Middle frontal gyrus (tissue), 1 donor: ENCODE data around the gene DUSP8.

Source experiments
- DNase-seq: peaks from one replicate; pipeline ENCODE4 v3.0.0-alpha.2; 2015; ENCODE audit warnings: low spot score; ENCODE audit errors: extremely low spot score

DUSP8 gene

GRCh38 chr11:1566381-1567051, 5.6 kb downstream of the DUSP8 start:
- no peak for DNase-seq

DNA sequence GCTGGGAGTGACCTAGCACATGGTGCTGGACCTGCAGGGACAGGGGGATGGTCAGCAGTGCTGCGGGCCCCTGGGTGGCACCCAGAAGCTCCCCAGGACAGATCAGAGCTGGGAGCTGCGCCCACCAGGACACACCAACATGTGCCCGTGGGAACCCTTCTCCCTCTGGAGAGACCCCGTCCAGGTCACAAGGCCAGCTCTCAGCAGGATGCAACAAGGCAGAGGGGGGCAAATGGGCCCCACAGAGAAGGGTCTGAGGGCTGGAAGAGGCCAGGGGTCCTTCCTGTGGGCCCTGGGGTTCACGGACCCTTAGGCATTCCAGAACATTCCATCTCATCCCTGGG, 6.2 kb downstream of the DUSP8 start:
- DNase-seq = no peak

DNA sequence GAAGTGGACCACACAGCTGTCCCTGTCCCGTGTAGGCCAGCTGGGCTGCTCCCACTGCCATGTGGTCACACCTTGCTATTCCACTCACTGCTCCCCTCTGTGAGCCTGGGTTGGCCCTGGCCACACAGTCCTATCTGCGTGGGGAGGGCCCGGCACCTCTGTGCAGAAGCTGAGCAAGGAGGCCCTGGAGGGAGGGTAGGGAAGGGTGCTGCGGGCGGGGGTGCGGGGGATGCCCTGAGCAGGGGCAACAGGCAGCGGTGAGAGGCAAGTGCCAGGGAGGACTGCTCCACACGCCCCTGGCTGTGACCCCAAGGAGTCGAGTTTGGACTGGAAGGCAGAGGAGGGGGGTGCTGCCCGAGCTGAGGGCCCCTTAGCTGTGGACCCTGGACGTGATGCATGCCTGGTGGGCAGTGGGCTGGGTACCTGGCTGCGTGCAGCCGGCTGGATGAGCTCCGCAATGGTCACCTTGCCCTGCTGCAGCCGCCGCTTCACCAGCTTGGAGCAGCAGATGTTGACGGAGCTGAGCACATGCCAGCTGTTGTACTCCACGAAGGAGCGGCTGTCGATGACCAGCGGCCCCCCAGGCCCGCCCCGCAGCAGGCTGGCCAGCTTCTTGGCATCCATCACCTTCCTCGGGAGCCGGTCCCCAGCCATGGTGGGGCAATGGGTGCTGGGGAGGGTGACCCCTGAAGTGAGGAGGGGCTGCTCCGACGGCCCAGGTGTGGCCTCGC, 6.7 kb downstream of the DUSP8 start:
- no peak for DNase-seq

GRCh38 chr11:1564535-1565172, 7.4 kb downstream of the DUSP8 start:
- DNase-seq = no peak

GRCh38 chr11:1563697-1564534, 8.2 kb downstream of the DUSP8 start:
- no peak for DNase-seq

DNA sequence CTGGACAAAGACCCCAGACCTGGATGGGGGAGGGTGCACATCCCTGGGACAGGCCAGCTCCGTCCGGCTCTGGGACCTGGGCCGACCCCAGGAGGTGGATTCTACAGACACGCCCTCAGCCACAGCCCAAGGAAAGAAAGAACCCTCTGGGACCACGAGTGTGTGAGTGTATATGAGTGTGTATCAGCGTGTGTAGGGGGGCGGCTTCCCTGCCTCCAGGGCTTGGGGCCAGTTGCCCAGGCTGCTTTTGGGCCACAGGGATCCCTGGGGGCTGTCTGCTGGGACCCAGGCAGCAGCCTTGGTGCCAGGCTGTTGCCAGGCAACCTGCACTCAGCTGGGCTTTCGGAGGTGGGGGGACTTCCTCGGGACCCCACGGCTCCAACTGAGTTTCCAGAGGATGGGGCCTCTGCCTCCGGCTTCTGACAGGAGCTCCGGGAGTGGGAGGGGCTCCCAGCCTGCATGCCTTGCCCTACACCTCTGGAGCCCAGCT, 8.9 kb downstream of the DUSP8 start:
- DNase-seq = no peak

- DNase-seq = no peak
Observed at GRCh38 chr11:1562469-1563148, 9.5 kb downstream of the DUSP8 start.

DNA sequence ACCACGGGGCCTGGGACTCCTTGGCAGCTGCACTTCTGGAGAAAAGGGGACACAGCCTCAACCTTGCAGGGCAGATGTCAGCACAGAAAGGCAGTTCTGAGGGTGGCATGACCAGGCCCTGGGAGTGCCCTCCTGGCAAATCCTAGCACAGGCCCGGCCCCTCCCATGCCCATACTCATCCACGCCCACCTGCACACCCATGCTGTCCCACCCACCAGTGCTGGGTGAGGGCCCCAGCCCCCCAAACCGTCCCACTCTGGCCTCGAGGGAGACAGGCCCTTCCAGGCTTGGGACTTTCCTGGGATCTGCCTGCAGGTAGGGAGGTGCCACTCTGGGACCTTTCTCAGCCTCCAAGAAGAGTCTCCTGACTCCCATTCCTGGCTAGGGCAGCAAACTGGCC, 10.1 kb downstream of the DUSP8 start:
- DNase-seq = no peak

- no peak for DNase-seq
Observed at GRCh38 chr11:1561266-1561665, 10.8 kb downstream of the DUSP8 start.

DNA sequence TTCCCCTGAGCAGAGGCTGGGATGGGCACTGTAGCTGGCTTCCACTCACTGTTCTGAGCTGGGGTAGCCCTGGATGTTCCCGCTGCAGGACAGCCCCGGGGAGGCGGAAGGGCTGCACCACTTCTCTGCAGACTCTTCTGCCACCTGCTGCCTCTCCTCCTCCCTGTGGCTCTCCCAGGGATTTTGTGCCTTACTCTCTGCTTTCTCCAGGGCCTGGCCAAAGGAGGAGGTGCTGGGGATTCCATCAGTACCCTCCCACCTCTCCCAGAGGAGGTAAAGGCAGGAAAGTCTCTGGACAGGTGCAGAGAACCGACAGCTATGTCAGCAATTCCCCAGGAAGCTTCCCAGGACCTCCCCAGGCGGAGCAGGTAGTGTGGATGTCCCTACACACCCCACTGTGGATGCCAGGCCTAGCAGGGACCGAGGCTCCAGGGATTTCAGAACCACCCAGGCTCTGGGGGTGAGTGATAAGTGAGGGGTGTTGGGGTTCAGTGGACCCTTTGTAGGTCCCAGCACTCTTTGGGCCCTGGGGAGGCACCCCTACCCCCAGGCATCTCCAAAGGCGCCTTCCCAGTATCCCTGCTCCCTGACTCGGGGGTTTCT, 11.3 kb downstream of the DUSP8 start:
- DNase-seq = no peak

GRCh38 chr11:1560002-1560648, 11.9 kb downstream of the DUSP8 start:
- DNase-seq = no peak

DNA sequence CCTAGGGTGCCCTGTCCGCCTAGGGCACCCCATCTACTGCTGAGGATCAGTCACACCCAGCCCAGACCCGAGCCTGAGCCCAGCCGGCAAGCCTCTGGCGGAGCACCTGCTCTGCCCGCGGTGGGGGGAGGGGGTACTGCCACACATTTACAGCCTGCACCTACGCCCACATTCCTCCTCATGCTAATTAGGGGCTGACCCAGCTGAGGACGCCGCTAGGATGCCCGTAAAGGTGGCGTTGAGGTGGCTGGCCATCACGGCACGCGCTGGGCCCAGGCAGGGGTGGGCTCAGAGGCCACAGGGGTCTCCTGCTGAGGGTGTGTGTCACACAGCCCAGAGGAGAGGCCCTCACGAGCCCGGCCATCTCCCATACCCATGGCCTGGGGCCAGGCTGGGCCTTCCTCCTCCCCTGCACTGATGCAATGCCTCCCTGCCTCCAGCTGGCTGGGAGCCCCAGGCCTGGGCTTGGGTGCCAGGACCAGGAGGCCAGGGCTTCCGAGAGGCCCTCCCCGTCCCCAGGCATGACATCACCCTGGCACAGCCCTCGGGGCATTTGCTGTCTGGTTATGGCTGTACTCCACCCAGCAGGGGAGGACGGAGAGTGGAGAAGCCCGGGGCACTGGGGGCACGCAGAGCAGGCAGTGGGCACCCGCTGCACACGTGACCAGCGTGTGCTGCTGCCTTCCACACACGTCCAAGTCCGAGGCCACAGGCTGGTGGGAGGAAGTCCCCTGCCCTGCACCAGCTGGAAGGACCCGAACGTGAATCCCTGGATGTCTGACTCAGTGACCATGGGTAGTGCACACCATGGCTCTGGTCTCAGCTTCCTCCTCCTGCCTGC, 12.7 kb downstream of the DUSP8 start:
- DNase-seq = peak; percentile 82

GRCh38 chr11:1558775-1559110, 13.3 kb downstream of the DUSP8 start:
- no peak for DNase-seq

- DNase-seq = no peak
Observed at GRCh38 chr11:1557904-1558774, 13.9 kb downstream of the DUSP8 start.

DNA sequence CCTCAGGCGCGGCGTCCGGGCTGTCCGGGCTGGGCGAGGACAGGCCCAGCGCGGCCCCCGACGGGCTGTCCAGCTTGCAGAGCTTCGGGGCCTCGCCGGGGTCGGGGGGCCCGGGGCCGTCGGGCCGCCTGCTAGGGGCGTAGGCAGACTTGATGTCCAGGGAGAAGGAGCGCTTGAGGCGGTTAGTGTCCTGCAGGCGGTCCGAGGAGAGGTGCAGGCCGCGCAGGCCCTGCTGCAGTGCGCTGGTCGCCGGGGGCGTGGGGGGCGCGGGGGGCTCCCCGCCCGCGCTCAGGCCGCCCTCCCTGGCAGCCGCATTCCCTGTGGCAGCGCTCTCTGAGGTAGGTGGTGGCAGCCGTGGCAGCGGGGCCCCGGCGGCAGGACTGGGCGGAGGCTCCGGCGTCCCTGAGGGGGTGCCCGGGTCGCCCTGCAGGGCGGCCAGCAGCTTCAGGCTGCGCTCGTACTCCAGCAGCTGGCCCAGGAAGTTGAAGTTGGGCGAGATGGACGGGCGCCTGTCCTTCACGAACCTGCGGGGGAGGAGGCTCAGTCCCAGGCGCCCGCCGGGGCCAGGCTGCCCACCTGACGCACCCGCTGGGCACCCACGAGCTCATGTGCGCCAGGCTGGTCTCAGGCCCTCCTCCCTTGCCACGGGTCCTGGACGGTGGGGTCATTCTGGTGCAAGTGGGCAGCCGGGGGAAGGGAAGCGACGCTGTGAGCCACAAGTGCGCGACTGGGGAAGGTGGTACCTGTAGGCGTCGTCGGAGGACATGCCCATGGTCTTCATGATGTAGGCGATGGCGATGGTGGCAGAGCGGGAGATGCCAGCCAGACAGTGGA, 14.8 kb downstream of the DUSP8 start:
- DNase-seq = no peak

DNA sequence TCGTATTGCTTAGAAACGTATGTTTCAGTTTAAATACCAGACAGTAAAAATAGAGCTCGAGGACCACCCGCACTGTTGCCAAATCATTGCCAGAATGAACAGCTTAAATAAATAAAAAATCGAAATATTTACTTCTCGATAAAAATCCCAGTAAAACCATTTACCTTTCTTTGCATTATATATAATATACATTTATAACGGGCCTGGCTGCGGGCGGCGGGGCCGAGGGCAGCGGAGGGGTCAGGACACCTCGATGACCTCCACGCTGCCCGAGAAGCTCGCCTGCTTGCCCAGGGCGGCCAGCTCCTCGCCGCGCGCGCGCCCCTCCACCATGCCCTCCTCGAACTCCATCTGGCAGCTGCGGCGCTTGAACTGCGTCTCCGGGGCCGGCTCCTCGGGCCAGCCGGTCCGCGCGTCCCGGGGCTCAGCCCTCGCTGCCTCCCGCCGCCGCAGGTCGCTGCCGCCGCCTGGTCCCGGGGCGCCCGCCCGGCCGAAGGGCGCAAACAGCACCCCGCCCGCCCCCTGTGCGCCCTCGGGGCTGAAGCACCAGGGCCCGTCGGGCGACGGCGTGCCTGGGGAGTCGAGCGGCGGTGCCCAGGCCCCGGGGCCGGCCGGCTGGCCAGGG, 15.7 kb downstream of the DUSP8 start:
- no peak for DNase-seq

DNA sequence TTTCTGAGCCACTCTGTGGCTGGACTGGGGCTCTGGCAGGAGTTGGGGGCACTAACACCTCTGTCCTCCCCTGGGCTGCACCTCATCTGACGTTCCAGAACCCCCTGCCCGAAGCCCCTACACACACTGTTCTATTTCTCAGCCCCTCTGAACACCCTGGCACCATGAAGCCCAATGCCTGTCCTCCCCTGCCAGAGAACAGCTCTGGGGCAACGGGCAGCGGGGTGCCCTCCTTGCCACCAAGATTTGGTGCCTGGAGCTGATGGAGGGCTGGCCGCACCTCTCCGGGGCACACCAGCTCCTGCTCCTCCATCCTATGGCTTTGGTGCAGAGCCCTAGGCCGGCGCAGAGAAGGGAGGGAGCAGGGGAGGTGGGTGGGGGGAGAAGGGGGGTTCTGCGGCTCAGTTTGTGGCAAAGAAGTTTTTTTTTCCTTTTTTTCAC, 16.3 kb downstream of the DUSP8 start:
- no peak for DNase-seq
